Measurements from ENCODE around the gene SCUBE1. TPM values are rescaled to one million over a fixed set of nuclear protein-coding genes. Genes with fewer than 3 reads are reported as not detected.

The SCUBE1 gene
- total and polyA plus RNA-seq, 4 donors = 1.6 to 7.9 (median 5.0) TPM

DNA sequence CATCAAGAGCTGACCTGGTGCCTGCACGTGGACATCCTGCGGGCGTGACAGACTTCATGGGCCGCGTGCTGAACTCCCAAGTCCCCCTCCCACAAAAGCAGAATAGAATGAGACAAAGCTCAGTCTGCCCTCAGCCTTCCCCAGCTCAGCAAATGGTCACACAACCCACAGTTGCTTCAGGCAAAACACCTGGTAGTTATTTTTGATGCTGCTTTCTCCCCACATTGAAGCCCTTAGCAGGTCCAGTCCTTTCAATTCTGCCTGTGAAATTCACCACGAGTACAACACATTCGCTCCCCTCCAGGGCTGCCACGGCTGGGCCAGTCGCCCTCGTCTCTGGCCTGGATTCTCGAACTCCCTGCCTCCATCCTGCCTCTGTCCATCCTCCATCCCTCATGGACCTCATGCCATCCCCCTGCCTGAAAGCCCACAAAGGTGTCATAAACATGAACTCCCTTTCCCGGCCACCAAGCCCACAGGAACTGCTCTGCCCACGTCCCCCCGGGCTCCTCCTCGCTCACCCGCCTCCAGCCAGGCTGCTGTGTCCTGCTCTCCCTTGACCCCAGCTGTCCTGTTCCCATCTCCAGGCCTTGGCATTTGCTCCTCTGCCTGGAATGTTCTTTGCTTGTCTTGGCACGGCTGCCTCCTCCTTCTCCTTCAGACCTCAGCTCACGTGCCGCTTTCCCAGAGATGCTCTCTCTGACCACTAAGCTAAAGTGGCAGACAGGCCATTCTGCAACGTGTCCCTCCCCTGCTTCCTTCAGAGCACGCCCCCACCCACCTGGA, 42.1 kb downstream of the SCUBE1 start:
- H3K27me3 ChIP-seq (ENCODE audit: control insufficient read depth in 3 of 3, insufficient read depth in 3 of 3, low read length in 2 of 3) = no peaks in the 10 kb centered on the region
- H3K9me3 ChIP-seq (ENCODE audit: control insufficient read depth in 4 of 4, insufficient read depth in 3 of 4, low read length in 3 of 4) = no peaks in the 10 kb centered on the region
- no peak overlapping the region for H3K4me3 ChIP-seq
- no peak overlapping the region for H3K27ac ChIP-seq (ENCODE audit: low read depth in 1 of 2, low read length in 1 of 2)
- 80 to 87% methylated on average over 21 of the region's 21 CpGs for WGBS, 2 donors
- ATAC-seq (ENCODE audit: insufficient read depth, low FRiP score) = no peak
- no peaks in the 10 kb centered on the region for H3K36me3 ChIP-seq (ENCODE audit: control insufficient read depth in 4 of 4, insufficient read depth in 4 of 4, low read length in 4 of 4)
- TF ChIP-seq, protein P1, sequence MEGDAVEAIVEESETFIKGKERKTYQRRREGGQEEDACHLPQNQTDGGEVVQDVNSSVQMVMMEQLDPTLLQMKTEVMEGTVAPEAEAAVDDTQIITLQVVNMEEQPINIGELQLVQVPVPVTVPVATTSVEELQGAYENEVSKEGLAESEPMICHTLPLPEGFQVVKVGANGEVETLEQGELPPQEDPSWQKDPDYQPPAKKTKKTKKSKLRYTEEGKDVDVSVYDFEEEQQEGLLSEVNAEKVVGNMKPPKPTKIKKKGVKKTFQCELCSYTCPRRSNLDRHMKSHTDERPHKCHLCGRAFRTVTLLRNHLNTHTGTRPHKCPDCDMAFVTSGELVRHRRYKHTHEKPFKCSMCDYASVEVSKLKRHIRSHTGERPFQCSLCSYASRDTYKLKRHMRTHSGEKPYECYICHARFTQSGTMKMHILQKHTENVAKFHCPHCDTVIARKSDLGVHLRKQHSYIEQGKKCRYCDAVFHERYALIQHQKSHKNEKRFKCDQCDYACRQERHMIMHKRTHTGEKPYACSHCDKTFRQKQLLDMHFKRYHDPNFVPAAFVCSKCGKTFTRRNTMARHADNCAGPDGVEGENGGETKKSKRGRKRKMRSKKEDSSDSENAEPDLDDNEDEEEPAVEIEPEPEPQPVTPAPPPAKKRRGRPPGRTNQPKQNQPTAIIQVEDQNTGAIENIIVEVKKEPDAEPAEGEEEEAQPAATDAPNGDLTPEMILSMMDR (IDR thresholded peaks at IDR 0.05; ENCODE audit: control extremely low read depth, extremely low read depth) = no peak
- H3K9ac ChIP-seq (ENCODE audit: insufficient read depth in 1 of 2, low read length in 2 of 2) = no peak overlapping the region
- H3K4me1 ChIP-seq (ENCODE audit: control insufficient read depth in 5 of 5, insufficient read depth in 5 of 5, low read length in 5 of 5) = peaks cover 0 to 48% (median 7%) of the 10 kb centered on the region in 5 donors
- DNase-seq = no peak

DNA sequence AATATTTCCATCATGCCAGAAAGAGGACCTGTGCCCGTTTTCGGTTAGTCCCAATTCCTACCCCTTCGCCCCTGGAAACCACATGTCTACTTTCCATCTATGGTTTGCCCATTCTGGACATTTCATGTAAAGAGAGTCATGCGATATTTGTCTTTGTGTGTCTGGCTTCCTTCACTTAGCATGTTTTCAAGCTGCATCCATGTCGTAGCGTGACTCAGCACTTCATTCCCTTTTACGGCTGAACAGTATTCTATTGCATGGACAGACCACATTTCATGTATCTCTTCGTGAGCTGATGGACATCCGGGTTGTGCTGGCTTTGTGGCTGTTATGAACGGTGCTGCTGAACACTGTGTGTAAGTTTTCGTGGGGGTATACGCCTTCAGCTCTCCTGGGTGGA, 43.4 kb downstream of the SCUBE1 start:
- no peaks in the 10 kb centered on the region for H3K36me3 ChIP-seq (ENCODE audit: control insufficient read depth in 4 of 4, insufficient read depth in 4 of 4, low read length in 4 of 4)
- no peak overlapping the region for H3K27ac ChIP-seq (ENCODE audit: low read depth in 1 of 2, low read length in 1 of 2)
- peaks cover 0 to 43% (median 6%) of the 10 kb centered on the region in 5 donors for H3K4me1 ChIP-seq (ENCODE audit: control insufficient read depth in 5 of 5, insufficient read depth in 5 of 5, low read length in 5 of 5)
- 94 to 96% methylated on average over 12 of the region's 12 CpGs for WGBS, 2 donors
- TF ChIP-seq, protein P1 (IDR thresholded peaks at IDR 0.05; ENCODE audit: control extremely low read depth, extremely low read depth) = no peak
- ATAC-seq (ENCODE audit: insufficient read depth, low FRiP score) (no peak), DNase-seq (no peak)
- no peak overlapping the region for H3K4me3 ChIP-seq
- H3K9me3 ChIP-seq (ENCODE audit: control insufficient read depth in 4 of 4, insufficient read depth in 3 of 4, low read length in 3 of 4) = no peaks in the 10 kb centered on the region
- no peak overlapping the region for H3K9ac ChIP-seq (ENCODE audit: insufficient read depth in 1 of 2, low read length in 2 of 2)
- no peaks in the 10 kb centered on the region for H3K27me3 ChIP-seq (ENCODE audit: control insufficient read depth in 3 of 3, insufficient read depth in 3 of 3, low read length in 2 of 3)

DNA sequence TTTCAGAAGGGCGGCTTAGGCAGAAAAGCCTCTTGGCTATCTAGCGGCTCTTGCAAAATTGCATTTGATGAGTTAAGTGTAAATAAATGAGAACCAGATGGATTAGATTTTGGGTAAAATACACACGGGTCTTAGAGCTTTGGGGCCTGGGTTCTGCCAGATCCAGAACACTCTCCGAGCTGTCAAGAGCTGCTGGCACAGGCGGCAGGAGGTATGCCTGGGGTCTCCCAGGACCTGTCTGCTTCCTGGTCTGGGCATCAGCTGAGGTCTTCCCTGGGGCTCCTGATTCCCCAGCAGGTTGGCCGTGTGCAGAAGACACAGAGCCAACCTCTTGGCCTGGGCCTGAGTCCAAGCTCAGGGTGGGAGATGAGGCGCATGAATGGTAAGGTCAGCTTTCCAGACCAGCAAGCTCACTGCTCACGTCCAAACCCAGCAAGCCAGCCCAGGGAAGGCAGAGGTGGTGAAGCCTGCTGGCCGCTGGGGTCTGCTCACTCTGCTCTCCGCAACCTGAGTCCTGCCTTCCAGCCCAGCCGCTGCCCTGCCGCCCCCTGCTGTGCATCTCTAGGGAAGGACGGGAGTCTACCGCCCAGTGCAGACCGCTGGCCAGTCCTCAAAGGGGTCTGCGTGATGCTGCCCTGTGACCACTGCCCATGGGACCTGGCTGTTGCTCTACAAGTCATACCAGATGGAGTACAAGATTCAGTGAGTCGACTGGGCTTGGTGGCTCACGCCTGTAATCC, 44.9 kb downstream of the SCUBE1 start:
- Histone ChIP-seq H3K9me3 (ENCODE audit: control insufficient read depth in 4 of 4, insufficient read depth in 3 of 4, low read length in 3 of 4) (no peaks in the 10 kb centered on the region), H3K27ac (ENCODE audit: low read depth in 1 of 2, low read length in 1 of 2) (peak overlapping the region in 1 of 2 donors; percentile 34), H3K4me3 (no peak overlapping the region), H3K36me3 (ENCODE audit: control insufficient read depth in 4 of 4, insufficient read depth in 4 of 4, low read length in 4 of 4) (no peaks in the 10 kb centered on the region), H3K4me1 (ENCODE audit: control insufficient read depth in 5 of 5, insufficient read depth in 5 of 5, low read length in 5 of 5) (peaks cover 0 to 56% (median 13%) of the 10 kb centered on the region in 5 donors), H3K9ac (ENCODE audit: insufficient read depth in 1 of 2, low read length in 2 of 2) (no peak overlapping the region), H3K27me3 (ENCODE audit: control insufficient read depth in 3 of 3, insufficient read depth in 3 of 3, low read length in 2 of 3) (no peaks in the 10 kb centered on the region)
- peak in 2 of 3 donors; percentile 65 to 82 for DNase-seq
- ATAC-seq (ENCODE audit: insufficient read depth, low FRiP score) = no peak
- TF ChIP-seq, protein P1 (IDR thresholded peaks at IDR 0.05; ENCODE audit: control extremely low read depth, extremely low read depth) = no peak
- 84 to 93% methylated on average over 18 of the region's 18 CpGs for WGBS, 2 donors
